Fibroblast of skin of abdomen (primary cell): Measurements from ENCODE around the gene RECQL5.
"Not testable (repeated sequence)": the region's sequence is repeated elsewhere in the genome, so short reads cannot be mapped to it uniquely, and the experiment has no call there.

Source experiments
- DNase-seq: peaks from one replicate; pipeline ENCODE4 v3.0.0-alpha.2; 2013

The RECQL5 gene

GRCh38 chr17:75647921-75648320 lies 19.0 kb downstream of the RECQL5 start:
- no peak for DNase-seq

- no peak for DNase-seq
Observed at GRCh38 chr17:75647061-75647460, 19.9 kb downstream of the RECQL5 start.

DNA sequence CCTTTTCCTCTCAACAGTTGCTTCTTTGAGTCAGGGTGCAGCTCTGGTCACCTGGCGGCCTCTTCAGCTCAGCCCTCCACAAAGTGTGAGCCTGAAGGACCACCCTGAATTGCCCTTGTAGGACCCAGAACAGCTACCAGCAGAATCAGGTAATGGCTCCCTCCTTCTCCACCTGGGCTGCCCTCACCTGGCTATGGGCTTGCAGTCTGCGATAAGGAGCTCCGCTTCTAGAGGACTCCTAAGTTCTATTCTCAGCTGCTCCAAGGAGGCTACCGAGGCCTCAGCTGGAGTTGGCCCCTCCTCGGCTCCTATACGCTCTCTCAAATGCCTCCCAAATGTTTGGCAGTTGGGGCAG lies 20.3 kb downstream of the RECQL5 start:
- DNase-seq, result no peak

DNA sequence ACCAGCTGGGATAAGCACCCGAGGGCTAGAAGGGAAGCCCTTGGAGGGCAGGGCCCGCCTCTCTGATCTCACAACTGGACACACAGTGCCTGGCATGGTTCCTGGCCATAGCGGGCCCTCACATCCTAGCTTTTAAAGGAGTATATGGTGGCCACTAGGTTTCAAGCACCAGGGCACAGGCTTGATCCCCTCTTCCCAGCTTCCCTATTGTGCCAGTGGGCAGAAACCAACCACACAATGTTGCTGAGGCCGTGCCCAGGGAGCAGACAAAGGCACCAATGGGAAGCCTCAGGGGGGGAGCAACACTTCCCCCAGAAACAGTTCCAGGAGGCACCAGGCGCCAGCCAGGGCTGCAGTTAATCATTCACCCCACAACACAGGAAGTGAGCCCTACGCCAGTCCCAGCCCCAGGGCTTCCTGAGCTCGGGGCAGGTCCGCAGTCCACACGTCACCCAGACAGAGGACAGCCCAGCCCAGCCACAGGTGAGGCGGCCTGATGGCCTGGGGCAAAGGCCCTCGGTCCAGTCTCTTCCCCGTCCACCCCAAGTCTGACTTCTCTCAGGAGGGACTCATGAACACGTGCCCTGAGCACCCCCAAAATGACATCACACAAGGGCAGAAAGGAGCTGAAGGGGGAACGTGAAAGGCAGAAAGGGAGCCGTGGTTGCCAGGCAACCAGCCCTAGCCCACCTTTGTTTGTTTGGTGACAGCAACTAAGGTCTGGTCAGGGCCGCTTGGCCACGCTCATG lies 20.9 kb downstream of the RECQL5 start:
- DNase-seq, result no peak

DNA sequence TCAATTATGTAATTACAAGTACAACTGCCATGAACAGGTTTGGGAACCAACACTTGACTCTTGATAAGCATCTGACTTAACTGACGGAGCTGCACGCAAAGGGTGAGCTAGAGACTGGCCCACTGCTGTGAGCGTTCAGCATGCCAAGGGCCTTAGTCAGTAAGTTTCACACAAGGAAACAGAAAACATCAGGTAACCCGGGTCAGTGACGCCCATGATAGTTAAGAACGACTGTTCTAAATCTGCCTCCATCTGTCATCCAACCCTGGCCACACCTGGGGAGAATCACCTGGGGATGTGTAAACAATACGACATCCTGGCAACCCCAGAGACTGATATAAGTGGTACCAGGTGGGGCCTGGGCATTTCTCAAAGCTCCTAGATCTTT lies 21.5 kb downstream of the RECQL5 start:
- no peak for DNase-seq

GRCh38 chr17:75643643-75644017 lies 23.3 kb downstream of the RECQL5 start:
- no peak for DNase-seq

DNA sequence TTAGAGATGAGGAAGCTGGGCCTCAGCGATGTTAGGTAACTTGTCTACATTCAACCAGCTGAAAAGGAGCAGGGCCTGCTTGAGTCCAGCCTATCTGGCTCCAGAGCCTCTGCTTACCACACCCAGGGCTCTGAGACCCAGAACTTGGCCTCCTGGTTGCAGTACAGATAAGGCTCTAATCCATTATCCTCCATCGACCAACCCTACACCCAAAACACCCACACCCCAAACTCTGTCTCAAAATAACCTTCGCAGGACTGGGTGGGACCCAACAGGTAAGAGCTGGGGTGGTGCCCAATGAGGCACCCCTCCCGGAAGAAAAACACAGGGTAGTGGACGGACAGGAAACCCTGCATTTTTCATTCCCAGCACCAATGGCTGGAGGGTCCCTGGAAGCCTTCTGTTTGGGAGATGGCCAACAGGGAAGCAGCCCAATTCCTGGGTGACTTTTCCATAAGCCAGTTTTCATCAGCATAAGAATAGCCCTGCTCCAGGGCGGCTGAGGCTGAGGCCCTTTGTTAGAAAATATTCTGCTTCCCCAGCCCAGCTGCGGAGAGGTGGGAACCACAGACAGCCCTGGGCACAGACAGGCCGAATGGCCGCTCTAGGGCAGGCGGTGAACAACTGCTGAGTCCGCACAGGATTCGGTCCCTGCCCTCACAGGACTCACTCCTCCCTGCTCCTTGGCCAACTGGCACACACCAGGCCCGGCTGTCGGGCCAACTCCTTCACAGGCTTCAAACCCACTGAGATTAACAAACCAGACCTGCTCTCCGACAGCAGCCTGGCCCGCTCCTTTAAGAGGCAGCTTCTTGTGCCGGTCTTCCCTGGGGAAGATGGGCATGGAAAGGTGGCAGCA lies 23.9 kb downstream of the RECQL5 start:
- no peak for DNase-seq

DNA sequence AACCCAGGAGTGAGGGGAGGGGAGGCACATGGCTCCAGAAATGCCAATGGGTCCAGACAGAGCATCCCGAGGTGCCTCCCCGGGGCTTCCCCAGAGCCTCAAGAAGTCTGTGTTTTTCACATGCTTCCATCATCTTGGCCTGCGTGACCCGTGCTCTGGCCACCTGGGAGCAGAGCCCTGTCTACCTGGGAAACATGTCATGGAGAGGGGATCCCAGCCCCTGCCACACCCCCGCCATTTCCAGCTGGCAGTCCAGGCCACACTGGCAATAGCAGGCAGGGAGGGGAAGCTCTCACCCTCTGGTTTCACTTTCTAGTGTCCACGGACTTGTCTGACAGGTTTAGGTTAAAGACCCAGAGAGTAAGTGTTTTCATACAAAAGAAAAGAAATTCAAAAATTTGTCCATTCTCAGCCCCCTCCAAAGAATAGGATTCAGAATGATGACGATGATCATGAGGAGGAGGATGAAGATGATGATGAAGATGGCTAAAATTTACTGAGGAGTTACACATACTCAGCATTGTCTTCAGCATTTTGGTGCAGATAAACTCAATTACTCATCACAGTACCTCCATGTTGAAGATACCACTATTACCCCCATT lies 24.7 kb downstream of the RECQL5 start:
- no peak for DNase-seq

GRCh38 chr17:75641343-75641742 lies 25.6 kb downstream of the RECQL5 start:
- DNase-seq, result no peak

DNA sequence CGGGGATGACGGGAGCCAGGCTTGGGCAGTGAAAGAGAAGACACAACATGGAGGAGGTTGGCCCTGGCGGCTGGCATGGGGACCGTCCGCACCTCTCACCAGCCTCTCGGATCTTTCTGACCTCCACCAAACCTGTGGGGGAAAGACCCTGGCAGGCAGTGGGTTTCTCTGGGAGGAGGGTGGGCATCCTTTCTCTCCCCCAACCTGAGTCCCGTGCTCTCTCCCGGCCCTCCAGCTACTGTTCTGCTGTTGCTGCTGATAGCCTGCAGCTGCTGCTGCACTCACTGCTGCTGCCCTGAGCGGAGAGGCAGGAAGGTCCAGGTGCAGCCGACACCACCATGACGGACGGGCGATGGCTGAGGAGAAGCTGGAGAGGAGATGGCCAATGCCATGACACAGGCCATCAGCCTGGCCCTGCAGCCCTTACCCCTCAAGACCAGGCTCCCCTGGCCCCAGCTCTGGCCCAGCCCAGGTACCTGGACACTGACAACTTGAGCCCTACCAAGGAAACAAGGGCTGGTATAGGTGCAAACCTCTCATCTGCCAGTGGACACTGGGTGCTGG lies 26.3 kb downstream of the RECQL5 start:
- no peak for DNase-seq

GRCh38 chr17:75639771-75640555 lies 27.0 kb downstream of the RECQL5 start:
- no peak for DNase-seq

- DNase-seq, result no peak
Observed at GRCh38 chr17:75639327-75639726, 27.6 kb downstream of the RECQL5 start.

DNA sequence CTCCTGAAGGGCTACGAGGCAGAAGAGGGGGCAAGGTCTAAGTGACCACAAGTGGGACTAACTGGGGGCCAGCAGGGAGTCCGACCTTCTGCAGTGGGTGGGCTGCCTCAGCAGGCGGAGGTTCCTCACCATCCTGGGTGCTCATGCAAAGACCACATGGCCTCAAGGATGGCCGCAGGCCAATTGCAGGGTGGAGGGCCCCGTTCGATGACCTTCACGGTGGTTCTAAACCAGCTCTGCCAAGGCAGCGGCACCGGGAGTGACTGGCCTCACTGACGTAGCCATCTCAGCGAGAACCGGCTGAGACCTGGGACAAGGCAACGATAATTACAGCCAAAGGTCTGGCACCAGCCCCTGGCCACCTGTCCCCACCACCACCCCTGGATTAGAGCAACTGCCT lies 28.1 kb downstream of the RECQL5 start:
- no peak for DNase-seq

GRCh38 chr17:75638039-75638438 lies 28.9 kb downstream of the RECQL5 start:
- DNase-seq, result not testable (repeated sequence)

DNA sequence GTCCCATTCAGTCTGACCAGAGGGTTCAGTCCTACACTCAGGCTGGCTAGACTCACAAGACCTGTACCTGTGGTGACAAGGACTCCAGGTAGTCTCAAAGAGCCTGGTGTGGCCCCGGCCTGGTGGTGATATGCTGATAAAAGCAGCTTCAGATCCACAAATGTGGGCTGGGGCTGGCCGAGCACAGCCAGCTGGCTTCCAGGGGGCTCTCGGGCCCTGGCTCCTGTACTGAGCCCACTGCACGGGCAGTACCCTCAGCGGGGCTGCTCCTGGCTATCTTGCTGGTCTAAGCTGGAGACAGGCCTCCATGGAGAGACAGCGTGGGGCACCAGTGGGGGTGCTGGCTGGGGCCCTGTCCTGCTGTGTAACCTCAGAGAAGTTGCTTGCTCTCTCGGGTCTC lies 29.4 kb downstream of the RECQL5 start:
- DNase-seq, result no peak

DNA sequence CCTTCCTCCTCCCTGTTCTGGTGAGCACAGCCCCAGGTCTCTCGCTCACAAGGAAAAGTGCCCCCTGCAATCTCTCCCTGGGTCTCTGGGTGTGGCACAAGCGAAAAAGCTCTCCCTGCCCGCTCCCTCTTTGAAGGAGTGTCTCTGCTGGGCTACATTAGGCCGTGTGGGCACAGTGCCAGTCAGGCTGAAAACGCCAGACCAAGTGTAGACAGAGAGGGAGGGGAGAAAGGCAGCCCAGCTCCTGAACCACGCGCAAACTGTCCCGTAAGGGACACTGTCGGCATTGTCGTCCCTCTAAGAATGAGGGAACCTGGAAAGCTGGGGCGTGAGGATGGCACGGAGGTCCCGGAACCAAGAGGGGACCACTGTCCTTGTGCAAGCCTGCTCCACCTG lies 29.8 kb downstream of the RECQL5 start:
- no peak for DNase-seq

DNA sequence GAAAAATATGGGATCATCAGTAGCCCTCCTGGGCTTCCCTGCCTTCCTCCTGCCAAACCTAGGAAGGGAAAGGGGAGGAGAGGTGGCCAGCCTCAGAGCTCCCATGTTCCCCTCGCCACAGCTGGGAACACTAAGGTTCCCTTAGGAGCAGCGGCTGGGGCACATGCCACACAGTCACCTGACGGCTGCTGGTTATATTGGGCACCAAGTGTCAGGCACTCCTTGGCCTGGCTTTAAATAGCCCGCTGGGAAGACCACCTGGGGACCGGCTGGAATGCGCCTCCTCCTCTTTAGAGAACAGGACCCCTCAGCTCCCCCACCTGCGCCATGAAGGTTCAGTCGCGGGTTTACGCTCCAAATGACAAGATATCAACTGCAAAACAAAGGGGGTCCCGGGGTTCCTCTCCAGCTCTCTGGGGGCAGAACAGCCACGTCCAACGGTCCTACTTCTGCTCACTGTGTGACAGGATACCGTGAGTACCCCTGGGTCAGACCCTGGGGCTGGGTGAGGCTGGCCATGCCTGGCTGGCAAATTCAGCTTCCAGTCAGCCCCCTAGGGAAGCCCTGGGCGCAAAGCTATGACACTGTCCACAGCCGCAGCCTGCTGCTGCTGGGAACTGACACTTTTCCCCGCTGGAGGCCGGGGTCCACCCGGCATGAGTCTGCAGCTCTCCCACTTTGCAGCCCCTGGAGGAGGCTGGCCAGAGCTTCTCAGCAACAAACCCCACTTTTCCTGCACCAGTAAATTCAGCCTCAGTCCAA lies 30.4 kb downstream of the RECQL5 start:
- DNase-seq, result no peak

DNA sequence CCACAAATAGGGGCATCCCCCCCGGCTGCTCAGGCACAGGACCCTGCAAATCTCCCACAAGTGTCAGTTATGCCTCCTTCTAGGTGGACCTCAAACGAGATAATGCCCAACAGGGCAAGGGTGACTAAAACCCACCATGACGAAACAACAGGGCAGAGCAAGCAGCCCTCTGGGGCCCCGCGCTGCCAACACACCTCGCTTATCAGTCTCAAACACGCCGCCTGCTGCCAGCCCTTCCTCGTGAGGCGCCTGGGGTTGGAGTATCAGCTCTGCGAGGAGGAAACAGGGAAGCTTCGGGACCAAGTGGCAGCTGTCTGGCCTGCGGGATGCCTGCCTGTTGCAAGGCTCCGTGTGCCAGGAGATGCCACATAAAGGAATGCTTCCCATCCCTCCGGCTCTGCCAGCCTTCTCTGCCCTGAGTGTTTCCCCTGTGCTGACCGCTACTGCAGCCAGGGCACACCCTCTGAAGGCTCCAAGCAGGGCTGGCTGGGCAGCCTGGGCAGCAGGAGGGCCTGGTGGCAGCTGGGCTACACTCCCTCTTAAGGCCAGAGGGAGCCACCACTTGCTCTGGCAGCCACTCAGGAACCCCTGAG lies 31.2 kb downstream of the RECQL5 start:
- no peak for DNase-seq

GRCh38 chr17:75634754-75635609 lies 32.0 kb downstream of the RECQL5 start:
- no peak for DNase-seq

DNA sequence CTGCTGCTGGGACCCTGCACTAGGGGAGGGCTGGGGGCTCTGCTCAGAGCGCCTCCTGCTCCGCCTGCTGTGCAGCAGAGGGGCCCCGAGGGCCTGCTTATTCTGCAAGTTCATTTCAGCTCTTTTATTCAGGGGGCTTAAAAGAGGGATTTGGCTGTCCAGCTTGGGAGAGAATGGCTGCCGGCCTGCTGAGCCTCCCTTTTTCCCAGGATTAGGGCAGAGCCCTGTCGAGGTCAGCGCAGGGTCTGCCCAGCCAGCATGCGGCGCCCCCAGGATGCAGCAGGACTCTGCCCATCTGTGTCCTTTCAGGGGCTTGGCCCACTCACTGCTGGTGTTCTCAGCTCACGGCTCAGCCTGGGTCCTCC lies 32.6 kb downstream of the RECQL5 start:
- DNase-seq, result no peak
